Motor neuron (in vitro differentiated cells): ENCODE measurements around the gene TBC1D1. TPM values are rescaled to one million over a fixed set of nuclear protein-coding genes. Genes with fewer than 3 reads are reported as not detected.

Experiments used
- ATAC-seq, 8 experiments: fragments of 200-7000 bp; cut with Tn5 transposase; replicated peaks in 6 of 8; 2 replicates each; pipeline ENCODE4 v1.8.0; 2021; ENCODE audit warnings: mild to moderate bottlenecking in 8 of 8, moderate library complexity in 8 of 8
- H3K27ac ChIP-seq, 2 donors: fragments of 250-450 bp; sonication (Bioruptor Pico); 2 replicates each; pipeline ENCODE4 v1.9.0; 2021; ENCODE audit warnings: antibody characterized with exemption in 2 of 2, mild to moderate bottlenecking in 2 of 2, moderate library complexity in 1 of 2
- H3K4me1 ChIP-seq, 2 donors: fragments of 250-450 bp; sonication (Bioruptor Pico); replicated peaks in 1 of 2; 2 replicates each; pipeline ENCODE4 v1.6.1; 2021; ENCODE audit warnings: antibody characterized with exemption in 2 of 2, mild to moderate bottlenecking in 2 of 2, moderate library complexity in 1 of 2
- H3K4me3 ChIP-seq, 5 donors: fragments of 250-450 bp; sonication (Bioruptor Pico); 2 replicates each; pipeline ENCODE4 v1.9.0; 2021; ENCODE audit warnings: antibody characterized with exemption in 5 of 5, mild to moderate bottlenecking in 5 of 5, moderate library complexity in 4 of 5
- WGBS, 10 experiments: fragments of 450-650 bp; shearing (Covaris generic); methylation state at CpG; one replicate each; pipeline ENCODE4 v1.0.0; 2022; 5-methylcytosine and 5-hydroxymethylcytosine counted together
- in situ Hi-C, 9 experiments: fragments of 400-800 bp; cut with MboI; loops; one replicate each; pipeline ENCODE4 v1.15.0; 2021; ENCODE audit warnings: low sequenced_read_pairs in 9 of 9, low pct_unique_long_range_greater_than_20kb in 2 of 9; ENCODE audit not compliant: unreplicated experiment in 9 of 9
- total RNA-seq, 8 experiments: library from RNA; unstranded; fragments of 300-600 nt; gene quantifications; 2 replicates each; pipeline versions ENCODE4 v1.2.3 to v1.2.4, GENCODE V29; 2022

Gene TBC1D1
- total RNA-seq, 8 experiments from 2014 or later: 14.3 to 83.6 (median 36.8) TPM

DNA sequence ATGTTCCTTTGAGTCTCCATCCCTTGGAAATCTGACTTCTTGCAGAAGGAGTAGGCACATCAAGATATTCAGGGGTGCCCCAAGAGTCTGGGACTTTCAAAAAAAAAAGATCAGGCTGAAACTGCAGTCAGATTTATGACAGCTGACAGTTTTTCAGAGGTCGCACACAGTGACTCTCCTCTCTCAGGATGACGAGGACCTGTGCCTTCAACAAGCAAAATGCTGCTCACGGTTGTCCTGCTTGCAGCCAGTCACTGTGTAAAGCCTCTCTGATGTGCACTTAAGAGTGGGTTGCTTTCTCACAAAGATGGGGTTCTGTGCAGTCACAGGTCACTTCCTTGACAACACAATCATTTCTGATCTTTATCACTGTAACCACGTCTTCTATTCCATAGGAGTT lies 247.5 kb downstream of the TBC1D1 start:
- no peak for ATAC-seq
- WGBS, 10 experiments: 80 to 100% (median 91%) methylated on average over 1 to 4 of the region's 4 CpGs; no CpG with 5 or more reads in 3 of the 10 experiments
- no peaks in the 10 kb centered on the region for H3K4me1 ChIP-seq
- no peak overlapping the region for H3K27ac ChIP-seq
- in situ Hi-C loops: no loop called here
- H3K4me3 ChIP-seq: no peak overlapping the region

DNA sequence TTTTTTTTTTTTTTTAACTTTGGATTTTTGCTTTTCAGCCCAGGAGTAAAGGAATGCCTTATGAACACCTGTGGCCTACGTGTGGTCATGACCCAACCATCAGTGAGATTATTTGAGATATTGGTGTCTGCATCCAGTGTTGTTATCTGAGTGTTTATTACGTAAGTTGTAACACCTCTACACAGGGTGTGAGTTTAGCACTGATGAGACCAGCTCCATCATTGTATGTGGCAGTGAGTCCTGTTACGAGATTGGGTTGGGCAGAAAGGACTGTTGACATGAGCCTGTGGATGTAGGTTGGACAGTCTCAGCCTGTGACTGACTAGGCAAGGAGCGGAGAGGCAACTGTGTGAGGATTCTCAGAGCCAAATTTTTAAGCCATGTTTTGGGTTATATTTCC lies 248.3 kb downstream of the TBC1D1 start:
- H3K4me1 ChIP-seq: peaks cover 0 to 2% of the 10 kb centered on the region in 2 donors

DNA sequence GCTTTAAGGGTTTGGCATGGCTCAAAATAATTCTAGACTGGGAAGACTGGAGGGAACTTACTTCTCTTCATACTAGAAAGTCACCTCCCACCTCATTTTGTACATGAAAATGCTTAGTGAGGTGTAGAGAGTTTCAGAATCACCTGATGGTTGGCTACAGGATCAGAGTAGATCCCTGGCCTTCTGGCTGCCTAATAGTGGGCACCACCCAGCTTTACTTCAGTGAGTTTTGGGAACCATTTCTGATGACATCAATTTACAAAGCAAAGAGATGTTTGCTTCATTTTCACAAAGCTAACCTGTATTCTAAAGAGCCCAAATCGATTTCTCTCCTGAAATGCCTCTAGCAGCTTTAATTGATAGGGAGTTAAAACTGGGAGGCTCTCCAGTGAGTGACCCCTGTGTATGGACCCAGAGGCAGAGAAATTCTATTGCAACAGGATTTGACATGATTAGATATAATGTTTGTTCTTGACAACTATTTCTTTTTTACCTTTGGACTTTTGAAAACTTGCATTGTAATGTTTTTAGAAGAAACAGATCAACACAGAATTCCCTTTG lies 249.8 kb downstream of the TBC1D1 start:
- no peak overlapping the region for H3K27ac ChIP-seq
- H3K4me3 ChIP-seq: no peak overlapping the region
- in situ Hi-C loops: no loop called here
- peaks cover 7 to 16% of the 10 kb centered on the region in 2 donors for H3K4me1 ChIP-seq
- no peak for ATAC-seq
- WGBS, 10 experiments: 67 to 100% (median 89%) methylated on average over 1 of the region's 1 CpG; no CpG with 5 or more reads in 3 of the 10 experiments

More for the DNA sequence above, 248.3 kb downstream of the TBC1D1 start:
- in situ Hi-C loops: no loop called here
- H3K4me3 ChIP-seq: no peak overlapping the region
- 91 to 100% (median 97%) methylated on average over 1 to 4 of the region's 4 CpGs; no CpG with 5 or more reads in 2 of the 10 experiments for WGBS, 10 experiments
- ATAC-seq: no peak
- H3K27ac ChIP-seq: no peak overlapping the region

DNA sequence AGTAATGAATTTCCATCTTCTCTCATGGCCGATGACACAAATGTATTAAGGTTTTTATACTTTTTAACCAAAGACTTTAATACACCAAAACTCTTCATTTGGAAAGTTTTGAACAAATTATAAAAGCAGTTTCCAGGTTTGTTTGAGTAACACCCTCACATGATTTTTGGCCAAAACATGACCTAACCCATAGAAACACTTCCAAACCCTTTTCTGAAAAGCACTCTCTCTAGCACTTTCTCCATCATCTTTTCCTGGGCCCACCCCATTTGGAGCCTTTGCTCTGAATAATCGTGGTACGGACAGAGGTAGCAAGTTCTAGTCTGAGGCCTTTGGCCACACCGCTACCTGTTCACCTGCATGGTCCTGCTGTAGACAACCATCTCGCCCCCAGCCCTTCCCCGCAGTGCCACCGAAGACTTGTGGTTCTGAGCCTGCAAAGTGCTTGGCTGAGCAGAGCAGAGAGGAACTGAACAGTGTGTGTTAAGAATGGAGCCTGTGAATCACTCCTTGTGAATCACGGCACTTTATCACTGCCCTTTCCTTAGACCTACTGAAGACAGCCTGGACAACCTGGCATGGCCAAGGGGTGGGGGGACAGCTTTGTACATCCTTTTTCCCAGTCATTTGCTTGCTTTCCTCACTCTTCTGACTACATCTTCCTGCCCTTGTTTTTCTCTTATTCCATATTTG lies 251.1 kb downstream of the TBC1D1 start:
- no peak overlapping the region for H3K4me3 ChIP-seq
- in situ Hi-C loops: no loop called here
- WGBS, 10 experiments: 49 to 100% (median 90%) methylated on average over 1 to 8 of the region's 8 CpGs; no CpG with 5 or more reads in 2 of the 10 experiments
- no peak overlapping the region for H3K27ac ChIP-seq
- H3K4me1 ChIP-seq: peaks cover 7 to 16% of the 10 kb centered on the region in 2 donors
- ATAC-seq: peak in 2 of 8 experiments; percentile 17 to 41

DNA sequence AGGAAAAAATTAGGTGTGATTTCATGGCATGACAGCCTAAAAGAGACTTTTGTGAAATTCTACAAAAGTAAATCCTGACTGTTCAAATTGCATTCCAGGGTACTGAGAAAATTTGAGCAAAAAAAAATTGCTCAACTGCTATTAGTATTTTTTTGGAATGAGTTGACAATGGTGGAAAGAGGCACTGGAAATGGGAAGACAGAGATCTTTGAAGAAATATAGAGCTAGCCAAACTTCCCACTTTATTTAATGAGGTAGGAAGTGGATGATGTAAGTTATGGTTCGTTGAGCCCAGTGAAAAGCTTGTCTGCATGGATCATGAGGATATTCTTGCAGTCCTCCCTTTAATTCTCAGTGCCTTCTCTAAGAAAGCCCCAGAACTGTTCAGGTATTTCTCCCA lies 253.1 kb downstream of the TBC1D1 start:
- 0 to 100% (median 67%) methylated on average over 1 of the region's 1 CpG; no CpG with 5 or more reads in 3 of the 10 experiments for WGBS, 10 experiments
- no peak overlapping the region for H3K27ac ChIP-seq
- H3K4me3 ChIP-seq: no peak overlapping the region
- in situ Hi-C loops: no loop called here
- peaks cover 7 to 16% of the 10 kb centered on the region in 2 donors for H3K4me1 ChIP-seq
- no peak for ATAC-seq

DNA sequence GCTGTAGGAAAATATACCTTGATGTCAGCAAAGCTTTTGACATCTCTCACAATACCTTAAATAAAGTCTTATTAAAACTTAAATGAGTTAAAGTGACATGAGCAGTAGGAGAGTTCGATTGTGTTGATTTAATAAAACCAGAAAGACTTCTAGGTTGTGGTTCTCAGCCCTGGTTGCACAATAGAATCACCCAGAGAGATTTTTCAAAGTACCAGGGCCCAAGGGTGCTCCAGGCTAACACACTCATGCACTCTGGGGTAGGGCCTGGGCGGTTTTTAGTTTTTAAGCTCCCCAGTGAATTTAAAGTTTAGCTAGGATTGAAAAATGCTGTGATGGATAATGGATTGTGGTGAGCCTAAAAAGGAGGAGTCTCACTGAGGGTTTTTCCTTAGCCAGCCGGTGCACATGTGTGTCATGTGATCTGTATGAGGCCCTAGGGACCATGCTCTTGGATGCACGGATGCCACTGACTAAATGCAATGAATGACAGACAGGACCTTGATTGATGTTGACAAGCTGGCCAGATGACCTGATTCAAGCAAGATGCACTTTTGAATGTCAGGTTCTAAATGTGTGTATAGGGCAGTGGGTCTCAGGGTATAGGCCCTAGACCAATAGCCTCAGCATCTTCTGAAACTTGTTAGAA lies 254.3 kb downstream of the TBC1D1 start:
- Histone ChIP-seq H3K27ac (no peak overlapping the region), H3K4me3 (no peak overlapping the region), H3K4me1 (peaks cover 9 to 23% of the 10 kb centered on the region in 2 donors)
- 20 to 86% (median 73%) methylated on average over 1 to 3 of the region's 4 CpGs; no CpG with 5 or more reads in 2 of the 10 experiments for WGBS, 10 experiments
- in situ Hi-C loops: no loop called here
- peak in 4 of 8 experiments; percentile 35 to 85 (median 72) for ATAC-seq

GRCh38 chr4:38145741-38146140 lies 254.9 kb downstream of the TBC1D1 start:
- in situ Hi-C loops: no loop called here
- no peak overlapping the region for H3K27ac ChIP-seq
- ATAC-seq: peak in 3 of 8 experiments; percentile 9 to 18 (median 13)
- no peak overlapping the region for H3K4me3 ChIP-seq
- WGBS, 10 experiments: 31 to 90% (median 67%) methylated on average over 1 to 4 of the region's 4 CpGs; no CpG with 5 or more reads in 2 of the 10 experiments
- peaks cover 9 to 24% of the 10 kb centered on the region in 2 donors for H3K4me1 ChIP-seq

GRCh38 chr4:38146383-38146782 lies 255.5 kb downstream of the TBC1D1 start:
- in situ Hi-C loops: no loop called here
- no peak for ATAC-seq
- Histone ChIP-seq H3K4me1 (peaks cover 9 to 24% of the 10 kb centered on the region in 2 donors), H3K27ac (no peak overlapping the region), H3K4me3 (no peak overlapping the region)
- 94 to 100% (median 100%) methylated on average over 1 to 2 of the region's 2 CpGs; no CpG with 5 or more reads in 7 of the 10 experiments for WGBS, 10 experiments

GRCh38 chr4:38149472-38149996 lies 258.6 kb downstream of the TBC1D1 start:
- Histone ChIP-seq H3K4me1 (peaks cover 9 to 18% of the 10 kb centered on the region in 2 donors), H3K27ac (no peak overlapping the region), H3K4me3 (no peak overlapping the region)
- in situ Hi-C loops: no loop called here
- ATAC-seq: peak; percentile 19 to 79 (median 58)

DNA sequence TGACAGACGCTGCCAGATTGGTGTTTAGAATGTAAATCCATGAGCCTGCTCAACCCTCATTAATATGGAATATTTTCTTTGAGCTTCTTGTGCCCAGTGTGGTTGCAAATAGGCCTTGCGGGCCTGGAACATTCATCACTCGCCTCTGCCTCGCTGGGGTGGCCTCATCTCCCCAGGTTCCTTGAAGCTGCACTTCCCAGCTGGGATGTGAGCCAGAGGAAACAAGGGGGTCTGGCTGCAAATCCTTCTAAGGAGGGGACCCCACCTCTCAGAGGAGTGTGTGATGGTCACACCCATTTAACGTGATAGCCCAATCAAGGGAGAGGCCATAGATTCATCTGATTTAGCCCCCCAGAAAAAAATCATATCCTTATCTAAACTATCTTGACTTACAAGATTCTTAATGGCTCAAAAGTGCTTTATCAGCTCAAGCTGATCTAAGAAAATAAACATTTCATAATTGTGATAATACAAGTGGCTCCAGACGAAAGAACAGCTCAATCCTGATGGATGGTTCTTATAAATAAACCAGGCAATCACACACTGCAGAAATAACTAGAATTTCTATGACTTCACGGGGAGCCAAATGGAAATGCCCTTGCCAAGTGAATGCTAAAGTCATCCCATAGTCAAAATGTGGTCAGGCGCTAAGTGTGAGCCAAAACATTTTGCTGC lies 259.2 kb downstream of the TBC1D1 start:
- peak; percentile 28 to 86 (median 61) for ATAC-seq
- Histone ChIP-seq H3K4me1 (peaks cover 7 to 12% of the 10 kb centered on the region in 2 donors), H3K4me3 (no peak overlapping the region), H3K27ac (no peak overlapping the region)
- in situ Hi-C loops: no loop called here
- 3 to 100% (median 80%) methylated on average over 1 to 7 of the region's 8 CpGs; no CpG with 5 or more reads in 1 of the 10 experiments for WGBS, 10 experiments

DNA sequence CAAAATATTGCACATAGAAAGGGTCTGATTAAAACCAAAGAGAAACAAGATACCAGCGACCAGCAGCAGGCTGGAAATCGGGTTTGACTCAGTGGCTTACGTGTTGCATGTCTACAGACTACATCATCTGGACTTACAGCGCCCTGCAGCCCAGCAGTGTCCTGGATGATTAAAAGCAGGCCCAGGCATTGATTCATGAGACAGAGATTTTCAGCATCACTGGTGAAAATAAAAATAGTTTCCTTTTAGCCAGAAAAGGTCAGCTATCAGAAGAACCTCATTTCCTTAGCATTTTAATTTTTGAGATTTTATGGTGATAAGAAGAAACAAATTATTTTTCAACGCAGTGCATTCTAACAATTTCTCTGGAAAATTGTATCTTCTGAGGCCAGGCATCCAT lies 259.9 kb downstream of the TBC1D1 start:
- ATAC-seq: no peak
- Histone ChIP-seq H3K4me1 (peaks cover 2 to 7% of the 10 kb centered on the region in 2 donors), H3K27ac (no peak overlapping the region), H3K4me3 (no peak overlapping the region)
- in situ Hi-C loops: no loop called here
- WGBS, 10 experiments: 20 to 100% (median 67%) methylated on average over 1 to 5 of the region's 5 CpGs; no CpG with 5 or more reads in 2 of the 10 experiments

GRCh38 chr4:38151873-38152272 lies 261.0 kb downstream of the TBC1D1 start:
- WGBS, 10 experiments: 40 to 93% (median 78%) methylated on average over 1 to 6 of the region's 6 CpGs; no CpG with 5 or more reads in 1 of the 10 experiments
- H3K4me1 ChIP-seq: peaks cover 2 to 7% of the 10 kb centered on the region in 2 donors
- H3K4me3 ChIP-seq: no peak overlapping the region
- in situ Hi-C loops: no loop called here
- ATAC-seq: no peak
- H3K27ac ChIP-seq: no peak overlapping the region
